Measurements from ENCODE around the gene KCNMB2.

DNA sequence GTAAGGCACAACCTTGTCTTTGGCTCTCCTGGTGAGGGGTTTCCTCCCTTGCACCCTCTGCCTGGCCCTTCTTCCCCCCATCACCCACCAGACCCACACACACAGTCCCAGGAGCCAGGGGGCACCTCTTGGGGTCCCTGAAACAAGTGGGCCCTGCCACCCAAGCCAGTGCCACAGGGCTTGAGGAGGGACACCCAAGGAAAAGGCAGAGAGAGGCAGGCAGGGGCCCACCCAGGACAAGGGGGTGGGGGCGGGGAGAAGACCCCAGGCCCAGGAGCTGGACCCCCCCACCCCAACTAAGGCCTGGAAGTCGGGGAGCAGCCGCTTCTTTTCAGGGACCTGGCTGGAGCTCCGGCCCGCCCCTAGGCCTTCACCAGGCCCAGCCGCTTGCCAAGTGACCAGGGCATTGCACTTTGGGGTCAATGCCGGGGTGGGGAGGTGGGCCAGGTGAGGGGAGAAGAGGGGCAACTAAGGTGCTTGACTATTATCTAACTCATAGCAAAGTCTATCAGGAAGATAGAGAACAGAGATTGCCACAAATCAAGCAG, 88.9 kb downstream of the KCNMB2 start:
- TF ChIP-seq, protein P1, sequence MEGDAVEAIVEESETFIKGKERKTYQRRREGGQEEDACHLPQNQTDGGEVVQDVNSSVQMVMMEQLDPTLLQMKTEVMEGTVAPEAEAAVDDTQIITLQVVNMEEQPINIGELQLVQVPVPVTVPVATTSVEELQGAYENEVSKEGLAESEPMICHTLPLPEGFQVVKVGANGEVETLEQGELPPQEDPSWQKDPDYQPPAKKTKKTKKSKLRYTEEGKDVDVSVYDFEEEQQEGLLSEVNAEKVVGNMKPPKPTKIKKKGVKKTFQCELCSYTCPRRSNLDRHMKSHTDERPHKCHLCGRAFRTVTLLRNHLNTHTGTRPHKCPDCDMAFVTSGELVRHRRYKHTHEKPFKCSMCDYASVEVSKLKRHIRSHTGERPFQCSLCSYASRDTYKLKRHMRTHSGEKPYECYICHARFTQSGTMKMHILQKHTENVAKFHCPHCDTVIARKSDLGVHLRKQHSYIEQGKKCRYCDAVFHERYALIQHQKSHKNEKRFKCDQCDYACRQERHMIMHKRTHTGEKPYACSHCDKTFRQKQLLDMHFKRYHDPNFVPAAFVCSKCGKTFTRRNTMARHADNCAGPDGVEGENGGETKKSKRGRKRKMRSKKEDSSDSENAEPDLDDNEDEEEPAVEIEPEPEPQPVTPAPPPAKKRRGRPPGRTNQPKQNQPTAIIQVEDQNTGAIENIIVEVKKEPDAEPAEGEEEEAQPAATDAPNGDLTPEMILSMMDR (optimal IDR thresholded peaks at IDR 0.05 in 1 of 3, IDR thresholded peaks at IDR 0.05 in 1 of 3, conservative IDR thresholded peaks at IDR 0.05 in 1 of 3; ENCODE audit: extremely low read depth in 1 of 3, insufficient read depth in 2 of 3, low read length in 3 of 3) = no peak
- no peak for TF ChIP-seq EZH2 (IDR thresholded peaks at IDR 0.05; ENCODE audit: low read length)

All from keratinocyte (primary cell).